Measurements from ENCODE around the gene IGF2BP2. TPM values are rescaled to one million over a fixed set of nuclear protein-coding genes. Genes with fewer than 3 reads are reported as not detected.

The IGF2BP2 gene
- total and polyA plus RNA-seq, 2 of the 8 experiments (the other 6 are each of a cell fraction or from before 2014, with no cell fraction given), result 7.4 to 121 TPM

DNA sequence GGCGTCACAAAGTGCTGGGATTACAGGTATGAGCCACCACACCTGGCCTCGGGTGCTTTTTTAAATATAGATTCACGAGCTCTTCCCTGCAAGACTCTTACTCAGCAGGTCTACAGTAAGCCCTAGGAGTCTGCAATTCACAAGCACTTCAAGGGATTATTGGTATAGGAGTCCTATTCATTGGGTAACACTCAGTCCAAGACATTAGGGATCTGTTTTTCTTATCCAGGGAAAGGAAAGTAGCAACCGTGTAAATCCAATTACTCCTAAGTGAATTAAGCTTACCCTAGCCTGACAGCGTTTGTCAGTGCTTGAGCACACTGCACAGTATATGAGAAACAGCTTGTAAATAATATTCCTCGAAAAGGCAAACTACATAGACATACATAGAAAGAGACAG lies 128.8 kb downstream of the IGF2BP2 start:
- Histone ChIP-seq H3K56ac (replicated peaks; ENCODE audit: insufficient read length, low read depth, low read length) (no peak overlapping the region), H3K79me2 (ENCODE audit: control insufficient read depth in 1 of 2, insufficient read depth in 2 of 2, low read length in 2 of 2) (peaks cover 0 to 63% of the 10 kb centered on the region in 2 experiments; a peak in 2 of 4 replicates), H4K20me1 (replicated peaks in 1 of 2; ENCODE audit: control insufficient read depth in 1 of 2, insufficient read depth in 2 of 2, low read length in 2 of 2) (peaks cover 0 to 3% of the 10 kb centered on the region in 2 experiments), H3K4me2 (ENCODE audit: insufficient read depth in 1 of 2, low read depth in 2 of 2, low read length in 2 of 2) (no peak overlapping the region), H2AK5ac (ENCODE audit: low read depth, low read length) (no peak overlapping the region), H2BK20ac (ENCODE audit: low read length) (no peak overlapping the region), H3K9ac (replicated peaks in 1 of 4; ENCODE audit: extremely low read depth in 1 of 4, low read depth in 3 of 4, low read length in 3 of 4) (no peak overlapping the region), H3K23me2 (ENCODE audit: low read depth, low read length) (no peaks in the 10 kb centered on the region), H3K27me3 (replicated peaks in 1 of 4; ENCODE audit: control insufficient read depth in 3 of 4, extremely low read depth in 1 of 4, insufficient read depth in 3 of 4, low read length in 3 of 4) (no peaks in the 10 kb centered on the region), H4K8ac (ENCODE audit: extremely low read depth, insufficient read depth, low read length) (no peak overlapping the region), H3K36me3 (ENCODE audit: control insufficient read depth in 2 of 4, insufficient read depth in 4 of 4, low read length in 3 of 4) (peaks cover 3 to 16% (median 10%) of the 10 kb centered on the region in 4 experiments; a peak in 7 of 8 replicates), H3K18ac (ENCODE audit: extremely low read depth, low read length) (no peak overlapping the region), H2BK12ac (ENCODE audit: low read depth, low read length) (no peak overlapping the region), H2AFZ (ENCODE audit: low read length) (no peak overlapping the region), H3K27ac (ENCODE audit: low read depth, low read length) (no peak overlapping the region), H3K23ac (ENCODE audit: insufficient read length) (no peak overlapping the region), H3K14ac (ENCODE audit: insufficient read length) (no peak overlapping the region), H3K4me3 (ENCODE audit: extremely low read depth in 1 of 4, insufficient read depth in 2 of 4, low read depth in 3 of 4, low read length in 4 of 4) (no peak overlapping the region), H2BK15ac (ENCODE audit: low read length) (no peak overlapping the region), H3K4ac (replicated peaks; ENCODE audit: insufficient read length, low read depth, low read length) (no peak overlapping the region), H4K91ac (replicated peaks; ENCODE audit: insufficient read length, low read length) (no peak overlapping the region), H3K4me1 (replicated peaks in 1 of 4; ENCODE audit: control insufficient read depth in 3 of 4, insufficient read depth in 4 of 4, low read length in 3 of 4) (no peaks in the 10 kb centered on the region), H2BK120ac (replicated peaks; ENCODE audit: low read depth, low read length) (no peak overlapping the region), H3K79me1 (ENCODE audit: low read depth, low read length) (no peaks in the 10 kb centered on the region; the same call in 1 of the 2 replicates), H4K5ac (ENCODE audit: insufficient read length, low read depth, low read length) (no peak overlapping the region), H3K9me3 (ENCODE audit: insufficient read depth in 2 of 2, low read depth in 1 of 2, low read length in 1 of 2) (no peaks in the 10 kb centered on the region), H2BK5ac (ENCODE audit: low read depth, low read length) (no peak overlapping the region)
- WGBS, 2 experiments (ENCODE audit: extremely low coverage in 1 of 2, insufficient coverage in 1 of 2, insufficient read length in 1 of 2, insufficient replicate concordance in 2 of 2, low coverage in 1 of 2, low lambda C conversion rate in 2 of 2, missing lambda C conversion rate in 1 of 2), result 91% methylated on average over 6 of the region's 6 CpGs; no CpG with 5 or more reads in 1 of the 2 experiments
- no peak for FAIRE-seq
- DNase-seq (ENCODE audit: low read depth in 1 of 2, low spot score in 2 of 2), result no peak
- POLR2A ChIA-PET (ENCODE audit: partially characterized antibody), result no interaction called here
- TF ChIP-seq JUND (IDR thresholded peaks at IDR 0.05; ENCODE audit: low read length) (no peak), POU5F1 (IDR thresholded peaks at IDR 0.05; ENCODE audit: low read depth, low read length) (no peak), CBX5 (IDR thresholded peaks at IDR 0.05; ENCODE audit: low read depth, low read length) (no peak), USF2 (IDR thresholded peaks at IDR 0.05; ENCODE audit: low read length) (no peak), HDAC2 (IDR thresholded peaks at IDR 0.05; ENCODE audit: borderline replicate concordance in 1 of 2, low read depth in 2 of 2, low read length in 2 of 2) (no peak), TAF1 (IDR thresholded peaks at IDR 0.05; ENCODE audit: low read depth, low read length) (no peak), CTCF (IDR thresholded peaks at IDR 0.05; ENCODE audit: control extremely low read depth in 1 of 3, insufficient read depth in 1 of 3, low read depth in 1 of 3, low read length in 3 of 3) (no peak), ASH2L (IDR thresholded peaks at IDR 0.05; ENCODE audit: low read length) (no peak)
- CTCF ChIA-PET (ENCODE audit: partially characterized antibody), result interaction anchor here (0.6 to 2.7 kb wide), 5 partner anchors 18 to 73 kb away, joined by 3 to 8 read pairs (median 6); no protein-coding TSS in a partner anchor

Data from H1 (cell line).